Suppressor macrophage treated with lipopolysaccharide for 4 hours (primary cell): ENCODE results near the gene NKAPL.
"Not testable (repeated sequence)": the region's sequence is repeated elsewhere in the genome, so short reads cannot be mapped to it uniquely, and the experiment has no call there.

ENCODE experiments used
- DNase-seq: peaks from one replicate; pipeline ENCODE4 v3.0.0-alpha.2; 2020

NKAPL gene

GRCh38 chr6:28248916-28249315, 10.2 kb upstream of the NKAPL start:
- DNase-seq: no peak

DNA sequence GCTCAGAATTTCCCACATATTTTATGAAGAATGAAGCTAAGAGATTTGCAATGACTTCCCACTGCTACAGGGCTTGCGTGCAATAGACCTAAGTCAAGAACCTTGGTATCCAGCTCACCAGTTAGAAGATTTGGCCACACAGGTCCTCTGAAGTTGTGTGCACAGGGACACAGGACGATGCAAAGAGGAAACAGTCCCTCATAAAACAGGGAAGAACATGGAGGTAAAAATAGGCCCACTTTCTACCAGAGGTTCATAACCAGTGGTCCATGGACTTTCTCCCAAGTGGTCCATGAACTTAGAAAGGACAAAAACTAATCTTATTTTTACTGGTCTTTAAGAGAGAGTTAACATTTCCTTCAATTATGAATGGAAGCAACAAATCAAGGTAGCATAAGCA, 8.3 kb upstream of the NKAPL start:
- DNase-seq: no peak

DNA sequence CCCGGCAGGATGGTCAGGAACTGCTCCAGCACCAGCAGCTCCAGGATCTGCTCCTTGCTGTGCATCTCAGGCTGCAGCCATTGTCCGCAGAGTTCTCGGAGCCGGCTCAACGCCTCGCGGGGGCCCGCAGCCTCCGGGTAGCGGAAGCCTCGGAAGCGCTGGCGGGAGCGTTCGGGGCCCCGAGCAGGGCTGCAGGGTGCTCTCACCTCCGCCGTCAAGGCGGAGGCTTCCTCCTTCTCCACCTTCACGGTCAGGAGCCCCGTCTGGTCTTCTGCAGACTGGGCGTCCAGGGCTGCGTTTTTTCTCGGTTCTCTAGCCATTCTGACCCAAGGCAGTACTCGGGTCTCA, 7.5 kb upstream of the NKAPL start:
- peak; percentile 16 for DNase-seq

- peak; percentile 92 for DNase-seq
Observed at GRCh38 chr6:28252009-28252975, 6.8 kb upstream of the NKAPL start, which contains the start of gene ZKSCAN4. Gene ZKSCAN4 (minus strand): TSS chr6:28252269. CDS start chr6:28251980, 289 bp downstream.

- DNase-seq: peak; percentile 36
Observed at GRCh38 chr6:28254121-28254519, 5.0 kb upstream of the NKAPL start.

DNA sequence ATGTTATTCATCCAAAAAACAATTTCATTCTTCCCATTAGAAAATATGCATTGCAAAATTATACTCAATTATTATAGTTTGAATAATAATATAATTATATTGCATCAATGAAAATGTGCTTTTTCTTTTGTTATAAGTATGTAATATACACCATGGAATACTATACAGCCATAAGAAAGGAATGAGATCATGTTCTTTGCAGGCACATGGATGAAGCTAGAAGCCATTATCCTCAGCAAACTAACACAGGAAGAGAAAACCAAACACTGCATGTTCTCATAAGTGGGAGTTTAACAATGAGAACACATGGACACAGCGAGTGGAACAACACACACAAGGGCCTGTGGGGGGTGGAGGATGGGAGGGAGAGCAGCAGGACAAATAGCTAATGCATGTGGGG, 2.1 kb upstream of the NKAPL start:
- no peak for DNase-seq

DNA sequence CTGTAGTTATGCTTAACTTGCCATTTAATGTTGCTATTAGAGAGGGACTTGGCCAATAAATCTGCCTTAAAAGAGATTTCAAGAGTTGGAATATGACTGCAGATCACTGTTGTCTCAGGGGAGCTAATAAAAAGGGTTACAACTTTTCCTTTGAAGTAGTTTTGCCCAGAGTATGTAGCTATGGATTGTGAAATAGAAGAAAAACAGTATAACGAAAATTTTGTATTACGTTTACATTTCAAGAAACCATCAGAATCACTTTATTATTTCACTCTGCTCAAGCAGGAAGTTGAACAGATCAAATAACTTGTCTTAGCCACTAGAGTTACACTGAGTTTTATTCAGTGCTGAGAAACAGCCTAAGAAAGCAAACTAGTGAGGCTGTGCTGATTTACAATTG, 4.8 kb downstream of the NKAPL start:
- DNase-seq: no peak

DNA sequence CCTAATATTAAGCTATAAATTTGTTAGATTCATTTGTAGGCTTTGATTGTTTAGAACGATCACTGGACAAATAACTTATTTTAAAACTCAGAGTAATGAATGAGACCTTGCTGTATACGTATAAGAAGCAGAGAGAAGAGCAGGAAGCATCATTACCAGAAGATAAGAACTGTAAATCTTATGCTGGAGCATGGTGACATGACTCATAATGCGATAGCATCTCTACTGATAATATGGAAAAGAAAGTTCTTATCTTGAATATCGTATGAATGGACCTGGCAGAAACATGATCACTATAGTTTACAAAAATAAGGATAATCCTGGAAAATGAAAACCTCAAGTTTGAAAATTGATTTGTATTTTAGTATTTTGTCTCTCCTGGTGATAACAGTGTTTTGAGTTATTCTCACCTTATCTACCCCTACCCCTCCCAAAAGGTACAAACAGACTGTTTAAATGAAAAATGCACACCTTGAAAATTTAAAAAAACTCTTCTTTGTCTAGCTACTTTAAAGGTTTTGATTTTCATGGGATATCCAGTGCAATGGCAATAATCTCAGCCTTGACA, 5.8 kb downstream of the NKAPL start:
- no peak for DNase-seq

DNA sequence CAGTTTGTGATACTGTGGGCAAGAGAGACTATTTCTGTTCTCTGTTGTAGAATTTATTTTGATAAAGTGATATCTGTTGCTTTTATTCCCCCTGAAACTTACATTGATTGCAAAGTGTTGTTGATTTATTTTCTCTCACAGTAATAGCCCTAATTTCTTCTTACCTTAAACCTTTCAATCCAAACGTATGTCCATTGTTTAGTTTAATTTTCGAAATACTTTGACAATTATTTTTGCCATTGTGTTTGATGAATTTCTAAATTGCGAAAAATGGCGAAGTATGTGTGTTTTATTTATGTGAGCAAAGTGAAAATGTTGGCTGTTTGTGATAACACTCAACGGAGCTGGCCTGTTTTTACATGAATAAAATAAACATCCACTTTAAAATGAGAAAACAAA, 7.5 kb downstream of the NKAPL start:
- no peak for DNase-seq

DNA sequence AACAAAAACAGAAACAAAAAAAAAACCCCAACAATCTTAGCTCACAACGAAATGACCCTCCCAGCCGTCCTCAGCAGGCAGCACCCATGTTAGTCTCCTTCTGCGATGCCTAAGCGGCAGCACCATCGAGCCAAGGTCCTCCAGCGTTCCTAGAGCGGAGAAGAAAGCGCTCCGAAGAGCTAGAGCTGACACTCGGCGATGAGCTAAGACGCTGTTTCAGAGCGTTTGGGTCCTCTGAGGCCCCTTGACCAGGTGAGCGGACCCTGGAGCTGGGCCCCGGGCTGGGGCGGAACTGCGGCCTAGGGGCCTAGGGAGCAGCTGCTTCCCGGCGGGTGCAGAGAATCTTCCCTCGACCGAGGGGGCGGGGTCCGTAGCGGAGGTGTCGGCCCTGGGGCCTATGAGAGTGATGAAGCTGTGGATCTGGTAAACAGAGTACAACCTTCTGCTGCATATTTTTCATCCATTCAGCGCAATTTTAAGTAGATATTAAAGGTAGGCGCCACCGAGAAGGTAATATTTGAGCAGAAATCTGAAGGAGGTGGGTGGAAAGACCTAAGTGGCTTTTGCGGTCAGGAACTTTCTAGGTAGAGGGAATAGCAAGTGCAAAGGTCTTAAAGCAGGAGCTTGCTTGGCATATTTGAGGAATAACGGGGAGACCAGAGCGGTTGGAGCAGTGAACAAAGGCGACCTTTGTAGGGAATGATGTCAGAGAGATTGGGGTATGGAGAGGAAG, 8.0 kb downstream of the NKAPL start, which contains the start of gene ZSCAN26:
Gene ZSCAN26 (plus strand): TSS at position 182 of the 733 bp plus-strand sequence. CDS start 4,777 bp downstream, outside the sequence.
- DNase-seq: peak; percentile 89

GRCh38 chr6:28267695-28268059, 8.6 kb downstream of the NKAPL start:
- no peak for DNase-seq

DNA sequence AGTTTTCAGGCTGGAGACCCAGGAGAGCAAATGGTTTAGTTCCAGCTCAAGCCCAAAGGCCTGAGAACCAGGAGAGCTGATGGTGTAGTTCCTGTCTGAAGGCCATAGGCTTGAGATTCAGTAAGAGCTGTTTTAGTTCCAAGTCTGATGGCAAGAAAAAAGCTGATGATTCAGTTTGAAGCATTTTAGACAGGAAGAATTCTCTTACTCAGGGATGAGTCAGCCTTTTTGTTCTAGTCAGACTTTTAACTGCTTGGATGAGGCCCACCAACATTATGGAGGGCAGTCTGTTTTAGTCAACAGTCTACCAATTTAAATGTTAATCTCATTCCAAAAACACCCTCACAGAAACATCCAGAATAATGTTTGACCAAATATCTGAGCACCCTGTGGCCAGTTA, 10.4 kb downstream of the NKAPL start:
- peak; percentile 58 for DNase-seq

GRCh38 chr6:28274888-28275287, 15.8 kb downstream of the NKAPL start:
- no peak for DNase-seq

DNA sequence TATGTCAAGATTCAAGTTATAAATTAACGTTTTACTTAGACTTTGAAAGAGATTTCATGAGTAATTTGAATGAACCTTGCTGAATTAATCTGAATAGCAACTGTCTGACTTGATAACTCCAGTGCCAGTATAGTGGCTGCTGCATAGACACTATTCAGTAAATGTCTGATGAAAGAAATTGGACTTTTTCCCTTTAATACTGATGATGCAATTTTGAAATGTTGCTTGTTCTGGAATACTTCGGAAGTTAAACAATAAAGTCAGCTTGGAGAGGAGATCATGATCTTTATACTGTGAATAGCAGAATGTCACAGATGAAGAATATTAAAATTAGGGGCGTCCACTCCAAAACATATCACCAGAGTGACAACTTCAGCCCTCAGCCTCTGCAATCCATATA, 18.6 kb downstream of the NKAPL start:
- no peak for DNase-seq

GRCh38 chr6:28280595-28281287, 21.6 kb downstream of the NKAPL start:
- DNase-seq: no peak

GRCh38 chr6:28281288-28282064, 22.4 kb downstream of the NKAPL start, which contains the start of gene PGBD1:
Gene PGBD1 (plus strand): TSS chr6:28281572. CDS start chr6:28283814, 2,242 bp downstream.
- peak; percentile 55 for DNase-seq

GRCh38 chr6:28282926-28283325, 23.8 kb downstream of the NKAPL start:
- DNase-seq: no peak

GRCh38 chr6:28291573-28291972, 32.5 kb downstream of the NKAPL start:
- DNase-seq: no peak

GRCh38 chr6:28295326-28295725, 36.2 kb downstream of the NKAPL start:
- DNase-seq: no peak

- no peak for DNase-seq
Observed at GRCh38 chr6:28296520-28297060, 37.5 kb downstream of the NKAPL start.

DNA sequence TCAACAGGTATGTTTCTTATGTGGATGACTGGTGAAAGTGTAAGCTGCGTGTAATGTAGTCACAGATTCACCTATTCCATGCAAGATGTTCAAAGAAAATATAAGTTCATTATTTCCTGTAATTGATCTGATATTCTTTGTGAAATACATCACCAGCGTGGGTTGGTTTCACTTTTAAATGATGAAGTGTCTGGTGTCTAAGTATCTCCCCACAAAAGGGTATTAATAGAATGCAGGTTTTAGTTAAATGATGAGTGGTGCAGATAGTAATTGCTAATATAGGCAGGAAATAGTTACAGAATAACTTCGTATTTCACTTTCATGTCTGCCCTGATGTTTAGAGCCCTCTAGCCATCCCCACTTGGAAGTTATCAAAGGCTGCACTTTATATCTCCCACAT, 44.5 kb downstream of the NKAPL start:
- no peak for DNase-seq

DNA sequence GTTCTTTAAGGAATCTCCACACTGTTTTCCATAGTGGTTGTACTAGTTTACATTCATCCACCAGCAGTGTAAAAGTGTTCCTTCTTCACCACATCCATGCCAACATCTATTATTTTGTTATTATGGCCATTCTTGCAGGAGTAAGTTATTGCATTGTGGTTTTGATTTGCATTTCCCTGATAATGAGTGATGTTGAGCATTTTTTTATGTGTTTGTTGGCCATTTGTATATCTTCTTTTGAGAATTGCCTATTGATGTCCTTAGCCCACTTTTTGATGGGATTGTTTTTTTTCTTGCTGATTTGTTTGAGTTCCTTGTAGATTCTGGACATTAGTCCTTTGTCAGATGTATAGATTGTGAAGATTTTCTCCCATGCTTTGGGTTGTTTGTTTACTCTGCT, 47.3 kb downstream of the NKAPL start:
- not testable (repeated sequence) for DNase-seq
